Spleen (tissue), 11 donors: ENCODE measurements around the gene SNAPC2. TPM values are rescaled to one million over a fixed set of nuclear protein-coding genes. Genes with fewer than 3 reads are reported as not detected.

Experiments
- DNase-seq: peaks from one replicate; pipeline ENCODE4 v3.0.0-alpha.2; 2020
- H3K27ac ChIP-seq, 8 donors: fragments of 200-600 bp; sonication (generic) in 7 of 8; 1 replicate in 4 of 8; 2 replicates in 4 of 8; pipeline versions ENCODE4 v1.5.0 to v1.8.0; 2016 to 2021; ENCODE audit warnings: inconsistent platforms in 4 of 8, mild to moderate bottlenecking in 4 of 8, moderate library complexity in 1 of 8
- H3K27me3 ChIP-seq, 7 donors: fragments of 200-600 bp; sonication (generic) in 6 of 7; replicated peaks in 1 of 7; 1 replicate in 4 of 7; 2 replicates in 3 of 7; pipeline versions ENCODE4 v1.5.0 to v1.8.0; 2016 to 2021; ENCODE audit warnings: inconsistent platforms in 3 of 7, mild to moderate bottlenecking in 1 of 7
- H3K36me3 ChIP-seq, 6 donors: fragments of 200-600 bp; sonication (generic) in 5 of 6; 1 replicate in 4 of 6; 2 replicates in 2 of 6; pipeline versions ENCODE4 v1.5.0 to v1.8.0; 2016 to 2021; ENCODE audit warnings: inconsistent platforms in 2 of 6
- H3K4me1 ChIP-seq, 6 donors: fragments of 200-600 bp; sonication (generic) in 5 of 6; 1 replicate in 3 of 6; 2 replicates in 3 of 6; pipeline versions ENCODE4 v1.5.0 to v1.8.0; 2016 to 2021; ENCODE audit warnings: inconsistent platforms in 3 of 6
- H3K4me3 ChIP-seq, 8 donors: fragments of 200-600 bp; sonication (generic) in 7 of 8; 1 replicate in 4 of 8; 2 replicates in 4 of 8; pipeline versions ENCODE4 v1.5.0 to v1.8.0; 2016 to 2021; ENCODE audit warnings: inconsistent platforms in 4 of 8, mild to moderate bottlenecking in 4 of 8, moderate library complexity in 2 of 8
- H3K9me3 ChIP-seq, 8 donors: fragments of 200-600 bp; sonication (generic) in 7 of 8; 1 replicate in 4 of 8; 2 replicates in 4 of 8; pipeline versions ENCODE4 v1.5.0 to v1.8.0; 2016 to 2021; ENCODE audit warnings: inconsistent platforms in 4 of 8
- CTCF ChIP-seq, 11 experiments: fragments of 200-600 bp in 7 of 11; fragments of 450-650 bp in 4 of 11; sonication (generic) in 4 of 11; IDR thresholded peaks in 8 of 11; conservative IDR thresholded peaks in 3 of 11; 1 replicate in 7 of 11; 2 replicates in 4 of 11; pipeline versions ENCODE4 v1.4.0 to v1.8.0; 2016 to 2021; ENCODE audit warnings: antibody characterized with exemption in 11 of 11, inconsistent platforms in 4 of 11, mild to moderate bottlenecking in 1 of 11
- POLR2A ChIP-seq, 3 donors: fragments of 450-650 bp; IDR thresholded peaks; one replicate each; pipeline ENCODE4 v1.5.1; 2017; ENCODE audit warnings: antibody characterized with exemption in 3 of 3, mild to moderate bottlenecking in 1 of 3
- POLR2AphosphoS5 ChIP-seq, 3 donors: sonication (generic); formaldehyde crosslinking; IDR thresholded peaks; one replicate each; pipeline ENCODE4 v1.5.1; 2017; ENCODE audit warnings: antibody characterized with exemption in 3 of 3
- WGBS, 5 donors: extraction: QIAGEN DNeasy Blood & Tissue Kit in 3 of 5; methylation state at CpG; one replicate each; pipeline versions ENCODE4 v1.1.5 to v1.1.7; 2013 to 2018; 5-methylcytosine and 5-hydroxymethylcytosine counted together
- intact Hi-C: fragments of 100-400 bp; cut with DNase I; formaldehyde crosslinking; loops from one replicate; pipeline ENCODE4 v1.15.0; 2023; ENCODE audit warnings: low total_unique reads
- polyA plus RNA-seq, 3 donors: library from polyadenylated mRNA; stranded (reverse); fragments of 200-250 nt; gene quantifications; one replicate each; pipeline ENCODE4 v1.2.1, GENCODE V29; 2013
- total RNA-seq, 7 donors: library from RNA; depleted of rRNA in 3 of 7; stranded (reverse); fragments of >200 nt in 3 of 7; fragmentation: NEBNext Ultra II Directional in 4 of 7; extraction: Animal tissue kit (Norgen Biotek cat#: 25700) in 4 of 7; gene quantifications; one replicate each; pipeline versions ENCODE4 v1.1.0 to v1.2.1, GENCODE V29; 2016 to 2021
- donor health status: healthy with polysubstance abuse.
- donor health status: DM: no; HTN: no; CAD: no; lungs with moderate emphysema.
- donor health status: DM: no; HTN: no; CAD: no.
- donor health status: Bipolar disorder and iron deficiency.
- donor health status: healthy.
- donor health status: DM: no; HTN: no; CAD: no.
- donor health status: DM: yes; HTN: yes; CAD: no.

SNAPC2 gene
- total and polyA plus RNA-seq, 10 donors = 13.1 to 23.9 (median 18.5) TPM

GRCh38 chr19:7905859-7906258, 14.3 kb upstream of the SNAPC2 start:
- 87 to 96% (median 91%) methylated on average over 10 of the region's 10 CpGs for WGBS, 5 donors
- TF ChIP-seq POLR2AphosphoS5 (IDR thresholded peaks at IDR 0.05) = no peak

DNA sequence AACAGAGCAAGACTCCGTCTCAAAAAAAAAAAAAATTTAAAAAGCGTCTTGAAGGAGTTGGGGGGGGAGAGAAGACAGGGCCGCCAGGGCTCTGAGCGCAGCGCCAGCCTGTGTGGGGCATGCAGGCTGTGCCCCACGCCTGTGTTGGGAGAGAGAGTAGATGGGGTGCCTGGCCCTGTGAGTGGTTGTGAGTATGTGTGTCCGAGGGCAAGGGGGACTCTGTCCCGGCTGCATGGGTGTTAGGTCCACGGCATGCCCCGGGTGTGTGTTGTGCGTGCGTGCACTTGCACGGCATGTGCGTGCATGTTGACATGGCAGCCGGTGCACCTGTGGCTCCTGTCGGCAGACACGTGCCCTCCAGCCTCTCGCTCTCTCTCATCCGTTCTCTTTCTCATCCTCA, 13.0 kb upstream of the SNAPC2 start:
- Histone ChIP-seq H3K27me3 (no peaks in the 10 kb centered on the region), H3K4me1 (peaks cover 14 to 85% (median 53%) of the 10 kb centered on the region in 6 donors), H3K9me3 (no peaks in the 10 kb centered on the region), H3K36me3 (peaks cover 0 to 72% (median 36%) of the 10 kb centered on the region in 6 donors), H3K27ac (no peak overlapping the region), H3K4me3 (no peak overlapping the region)
- TF ChIP-seq CTCF (IDR thresholded peaks at IDR 0.05 in 8 of 11, conservative IDR thresholded peaks at IDR 0.05 in 3 of 11) = no peak
- TF ChIP-seq POLR2AphosphoS5 (IDR thresholded peaks at IDR 0.05) = peak in 2 of 3 donors; percentile 44 to 71
- TF ChIP-seq POLR2A (IDR thresholded peaks at IDR 0.05) = no peak
- WGBS, 5 donors = 92 to 96% (median 93%) methylated on average over 19 of the region's 19 CpGs
- peak; percentile 78 for DNase-seq
- intact Hi-C loops = no loop called here

More at GRCh38 chr19:7905859-7906258, 14.3 kb upstream of the SNAPC2 start:
- Histone ChIP-seq H3K36me3 (peaks cover 0 to 60% (median 23%) of the 10 kb centered on the region in 6 donors), H3K4me3 (no peak overlapping the region), H3K27ac (no peak overlapping the region), H3K27me3 (no peaks in the 10 kb centered on the region), H3K9me3 (no peaks in the 10 kb centered on the region), H3K4me1 (peaks cover 14 to 72% (median 51%) of the 10 kb centered on the region in 6 donors)
- intact Hi-C loops = no loop called here
- peak; percentile 75 for DNase-seq

- no peak overlapping the region for H3K27ac ChIP-seq
- DNase-seq = no peak
- WGBS, 5 donors = 88 to 94% (median 92%) methylated on average over 11 of the region's 11 CpGs
These were observed 12.6 kb upstream of the SNAPC2 start for GRCh38 chr19:7907544-7907943.

DNA sequence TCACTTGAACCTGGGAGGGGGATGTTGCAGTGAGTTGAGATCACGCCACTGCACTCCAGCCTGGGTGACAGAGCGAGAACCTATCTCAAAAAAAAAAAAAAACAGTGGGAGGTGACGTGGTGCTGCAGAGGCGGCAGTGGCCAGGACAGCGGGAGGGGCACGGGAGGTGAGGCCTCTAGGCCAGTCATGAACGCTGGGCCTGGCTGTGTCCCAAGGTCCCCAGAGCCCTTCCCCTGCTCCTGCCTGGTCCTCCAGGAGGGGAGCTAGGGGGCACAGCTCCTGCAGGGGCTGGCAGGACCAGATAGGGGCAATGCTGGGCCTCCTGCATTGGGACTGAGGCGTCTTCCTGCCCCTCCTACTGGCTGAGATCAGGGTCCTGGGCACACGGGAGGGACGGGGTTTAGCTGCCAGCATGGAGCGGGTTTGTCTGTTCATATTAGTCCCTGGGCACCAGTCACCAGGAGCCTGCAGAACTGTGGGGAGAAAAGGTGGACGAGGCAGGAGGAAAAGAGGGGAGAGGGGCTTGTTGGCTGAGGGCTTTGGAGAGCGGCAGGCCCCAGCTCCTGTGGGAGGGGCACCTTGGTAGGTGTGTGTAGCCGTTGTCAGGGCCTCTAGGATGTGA, 11.9 kb upstream of the SNAPC2 start:
- 71 to 88% (median 79%) methylated on average over 14 of the region's 14 CpGs for WGBS, 5 donors

More at GRCh38 chr19:7907544-7907943, 12.6 kb upstream of the SNAPC2 start:
- intact Hi-C loops = no loop called here
- no peaks in the 10 kb centered on the region for H3K9me3 ChIP-seq
- peaks cover 0 to 77% (median 40%) of the 10 kb centered on the region in 6 donors for H3K36me3 ChIP-seq
- no peaks in the 10 kb centered on the region for H3K27me3 ChIP-seq
- TF ChIP-seq POLR2AphosphoS5 (IDR thresholded peaks at IDR 0.05) (peak in 1 of 3 donors; percentile 19), CTCF (IDR thresholded peaks at IDR 0.05 in 8 of 11, conservative IDR thresholded peaks at IDR 0.05 in 3 of 11) (no peak)
- H3K4me3 ChIP-seq = no peak overlapping the region
- peaks cover 14 to 82% (median 53%) of the 10 kb centered on the region in 6 donors for H3K4me1 ChIP-seq

More for the DNA sequence above, 11.9 kb upstream of the SNAPC2 start:
- DNase-seq = no peak
- no peak overlapping the region for H3K4me3 ChIP-seq
- peaks cover 0 to 83% (median 45%) of the 10 kb centered on the region in 6 donors for H3K36me3 ChIP-seq
- intact Hi-C loops = no loop called here
- no peak overlapping the region for H3K27ac ChIP-seq
- no peaks in the 10 kb centered on the region for H3K9me3 ChIP-seq
- peak in 1 of 3 donors; percentile 14 for TF ChIP-seq POLR2AphosphoS5 (IDR thresholded peaks at IDR 0.05)
- TF ChIP-seq POLR2A (IDR thresholded peaks at IDR 0.05) = no peak
- no peak for TF ChIP-seq CTCF (IDR thresholded peaks at IDR 0.05 in 8 of 11, conservative IDR thresholded peaks at IDR 0.05 in 3 of 11)
- no peaks in the 10 kb centered on the region for H3K27me3 ChIP-seq
- peaks cover 10 to 76% (median 47%) of the 10 kb centered on the region in 6 donors for H3K4me1 ChIP-seq
